HG02885 (cell line): ENCODE data around the gene CEP170B.
A peak's percentile ranks its signal among the peaks of the same experiment; 100 is the strongest.

Experiments
- ATAC-seq: cut with Tn5 transposase; IDR thresholded peaks from one replicate; pipeline ENCODE4 v1.9.1; 2021; ENCODE audit warnings: mild to moderate bottlenecking; ENCODE audit not compliant: unreplicated experiment, poor library complexity

The CEP170B gene

GRCh38 chr14:104928391-104929133 lies 63.5 kb downstream of the CEP170B start:
- ATAC-seq: no peak

- no peak for ATAC-seq
These were observed 64.5 kb downstream of the CEP170B start for GRCh38 chr14:104929268-104930230.

GRCh38 chr14:104930526-104931303 lies 65.6 kb downstream of the CEP170B start:
- ATAC-seq: no peak

GRCh38 chr14:104931304-104931770 lies 66.3 kb downstream of the CEP170B start:
- no peak for ATAC-seq

GRCh38 chr14:104931771-104932675 lies 67.0 kb downstream of the CEP170B start:
- no peak for ATAC-seq

- peak; percentile 62 for ATAC-seq
These were observed 67.9 kb downstream of the CEP170B start for GRCh38 chr14:104932676-104933631.

GRCh38 chr14:104933746-104934733 lies 69.0 kb downstream of the CEP170B start:
- no peak for ATAC-seq

GRCh38 chr14:104935026-104935650 lies 70.1 kb downstream of the CEP170B start:
- no peak for ATAC-seq

- ATAC-seq: no peak
These were observed 70.9 kb downstream of the CEP170B start for GRCh38 chr14:104935955-104936354.

GRCh38 chr14:104936361-104937155 lies 71.5 kb downstream of the CEP170B start:
- ATAC-seq: no peak

GRCh38 chr14:104937161-104937560 lies 72.1 kb downstream of the CEP170B start:
- no peak for ATAC-seq

GRCh38 chr14:104937694-104938365 lies 72.8 kb downstream of the CEP170B start:
- ATAC-seq: no peak

- no peak for ATAC-seq
These were observed 73.4 kb downstream of the CEP170B start for GRCh38 chr14:104938436-104938835.

GRCh38 chr14:104938960-104939359 lies 73.9 kb downstream of the CEP170B start:
- no peak for ATAC-seq

GRCh38 chr14:104939666-104940410 lies 74.8 kb downstream of the CEP170B start:
- no peak for ATAC-seq
